Measurements from ENCODE around the gene GCSH.
A peak's percentile ranks its signal among the peaks of the same experiment; 100 is the strongest.

Gene GCSH

GRCh38 chr16:81095953-81096714 is at the start of gene GCSH:
TSS of gene GCSH (minus strand) at chr16:81096395. CDS start at chr16:81096278, 117 bp downstream.
- Histone ChIP-seq H3K9me2 (replicated peaks; ENCODE audit: insufficient read depth, low read length) (no peaks in the 10 kb centered on the region), H3K4me1 (ENCODE audit: low read length) (no peaks in the 10 kb centered on the region), H3F3A (ENCODE audit: insufficient read depth, low read length) (no peaks in the 10 kb centered on the region), H3K27ac (ENCODE audit: low read length) (no peak within 1 kb of the TSS), H3K9ac (ENCODE audit: low read length) (peak within 1 kb of the TSS; percentile 55), H3K79me2 (ENCODE audit: low read length) (no peaks in the 10 kb centered on the region), H4K20me1 (ENCODE audit: insufficient read depth, low read length) (no peaks in the 10 kb centered on the region), H3K36me3 (replicated peaks; ENCODE audit: insufficient read depth, low read length) (no peaks in the 10 kb centered on the region), H3K4me2 (ENCODE audit: low read depth, low read length) (peak within 1 kb of the TSS; percentile 63), H2AFZ (ENCODE audit: low read length) (peak within 1 kb of the TSS; percentile 50), H3K4me3 (ENCODE audit: low read length) (peak within 1 kb of the TSS; percentile 73), H3K27me3 (replicated peaks; ENCODE audit: insufficient read depth, low read length) (no peaks in the 10 kb centered on the region), H3K9me3 (replicated peaks; ENCODE audit: insufficient read depth, low read length) (no peaks in the 10 kb centered on the region)
- TF ChIP-seq CTCF (IDR thresholded peaks at IDR 0.05; ENCODE audit: low read length): no peak
- no peak for TF ChIP-seq EZH2phosphoT487 (IDR thresholded peaks at IDR 0.05; ENCODE audit: low read length)
- no peak for TF ChIP-seq EZH2 (optimal IDR thresholded peaks at IDR 0.05; ENCODE audit: low read depth, low read length)
- peak; percentile 93 for DNase-seq

GRCh38 chr16:81143921-81144471 is 47.8 kb upstream of the GCSH start:
- H4K20me1 ChIP-seq (ENCODE audit: insufficient read depth, low read length): no peaks in the 10 kb centered on the region
- no peaks in the 10 kb centered on the region for H3F3A ChIP-seq (ENCODE audit: insufficient read depth, low read length)
- H3K9ac ChIP-seq (ENCODE audit: low read length): no peak overlapping the region
- no peaks in the 10 kb centered on the region for H3K79me2 ChIP-seq (ENCODE audit: low read length)
- TF ChIP-seq EZH2 (optimal IDR thresholded peaks at IDR 0.05; ENCODE audit: low read depth, low read length): no peak
- no peak for TF ChIP-seq CTCF (IDR thresholded peaks at IDR 0.05; ENCODE audit: low read length)
- no peak for TF ChIP-seq EZH2phosphoT487 (IDR thresholded peaks at IDR 0.05; ENCODE audit: low read length)
- H3K9me3 ChIP-seq (replicated peaks; ENCODE audit: insufficient read depth, low read length): no peaks in the 10 kb centered on the region
- no peak overlapping the region for H3K4me2 ChIP-seq (ENCODE audit: low read depth, low read length)
- no peaks in the 10 kb centered on the region for H3K9me2 ChIP-seq (replicated peaks; ENCODE audit: insufficient read depth, low read length)
- no peak overlapping the region for H2AFZ ChIP-seq (ENCODE audit: low read length)
- no peaks in the 10 kb centered on the region for H3K4me1 ChIP-seq (ENCODE audit: low read length)
- no peaks in the 10 kb centered on the region for H3K27me3 ChIP-seq (replicated peaks; ENCODE audit: insufficient read depth, low read length)
- no peaks in the 10 kb centered on the region for H3K36me3 ChIP-seq (replicated peaks; ENCODE audit: insufficient read depth, low read length)
- no peak for DNase-seq
- H3K27ac ChIP-seq (ENCODE audit: low read length): no peak overlapping the region
- no peak overlapping the region for H3K4me3 ChIP-seq (ENCODE audit: low read length)

- no peak overlapping the region for H3K27ac ChIP-seq (ENCODE audit: low read length)
- TF ChIP-seq EZH2phosphoT487 (IDR thresholded peaks at IDR 0.05; ENCODE audit: low read length) (no peak), CTCF (IDR thresholded peaks at IDR 0.05; ENCODE audit: low read length) (no peak), EZH2 (optimal IDR thresholded peaks at IDR 0.05; ENCODE audit: low read depth, low read length) (no peak)
- H2AFZ ChIP-seq (ENCODE audit: low read length): no peak overlapping the region
These were observed 46.7 kb upstream of the GCSH start for GRCh38 chr16:81142864-81143263.

More at GRCh38 chr16:81142864-81143263, 46.7 kb upstream of the GCSH start:
- H3K4me1 ChIP-seq (ENCODE audit: low read length): no peaks in the 10 kb centered on the region
- H3K9ac ChIP-seq (ENCODE audit: low read length): no peak overlapping the region
- H3K79me2 ChIP-seq (ENCODE audit: low read length): no peaks in the 10 kb centered on the region
- no peaks in the 10 kb centered on the region for H3F3A ChIP-seq (ENCODE audit: insufficient read depth, low read length)
- no peak overlapping the region for H3K4me2 ChIP-seq (ENCODE audit: low read depth, low read length)
- H3K27me3 ChIP-seq (replicated peaks; ENCODE audit: insufficient read depth, low read length): no peaks in the 10 kb centered on the region
- H3K4me3 ChIP-seq (ENCODE audit: low read length): no peak overlapping the region
- no peaks in the 10 kb centered on the region for H3K9me2 ChIP-seq (replicated peaks; ENCODE audit: insufficient read depth, low read length)
- DNase-seq: no peak
- H3K36me3 ChIP-seq (replicated peaks; ENCODE audit: insufficient read depth, low read length): no peaks in the 10 kb centered on the region
- H3K9me3 ChIP-seq (replicated peaks; ENCODE audit: insufficient read depth, low read length): no peaks in the 10 kb centered on the region
- no peaks in the 10 kb centered on the region for H4K20me1 ChIP-seq (ENCODE audit: insufficient read depth, low read length)
